Spinal cord (tissue), 10 donors: ENCODE measurements around the gene PIGK. TPM values are rescaled to one million over a fixed set of nuclear protein-coding genes. Genes with fewer than 3 reads are reported as not detected.

Experiments
- DNase-seq, 6 donors: peaks; one replicate each; pipeline versions ENCODE4 v3.0.0 to v3.0.0-alpha.2; 2013 to 2015; ENCODE audit warnings: low spot score in 6 of 6, low read depth in 4 of 6
- H3K27ac ChIP-seq: one replicate; pipeline ENCODE4 v1.5.1; 2013; ENCODE audit warnings: low read depth, low read length, control low read depth
- H3K27me3 ChIP-seq: one replicate; pipeline ENCODE4 v1.6.1; 2013; ENCODE audit warnings: low read length; ENCODE audit not compliant: control insufficient read depth, insufficient read depth
- H3K36me3 ChIP-seq: one replicate; pipeline ENCODE4 v1.6.1; 2013; ENCODE audit warnings: low read length; ENCODE audit not compliant: control insufficient read depth, insufficient read depth
- H3K4me1 ChIP-seq: one replicate; pipeline ENCODE4 v1.6.1; 2013; ENCODE audit warnings: low read length; ENCODE audit not compliant: control insufficient read depth, insufficient read depth
- H3K4me3 ChIP-seq: one replicate; pipeline ENCODE4 v1.5.1; 2013; ENCODE audit warnings: low read depth, low read length, control low read depth
- H3K9me3 ChIP-seq: one replicate; pipeline ENCODE4 v1.6.1; 2013; ENCODE audit warnings: low read length; ENCODE audit not compliant: control insufficient read depth, insufficient read depth
- WGBS: methylation state at CpG from one replicate; pipeline ENCODE4 v1.1.5; 2013; ENCODE audit warnings: missing lambda C conversion rate; ENCODE audit not compliant: insufficient coverage; 5-methylcytosine and 5-hydroxymethylcytosine counted together
- polyA plus RNA-seq, 2 donors: library from polyadenylated mRNA; unstranded; fragments of 120-200 nt; gene quantifications; one replicate each; pipeline ENCODE4 v1.2.1, GENCODE V29; 2013; ENCODE audit not compliant: insufficient read length in 2 of 2
- total RNA-seq, 2 donors: library from RNA; depleted of rRNA in 1 of 2; stranded (reverse); fragments of 120-200 nt in 1 of 2; fragments of >200 nt in 1 of 2; gene quantifications; one replicate each; pipeline versions ENCODE4 v1.2.3 to v1.2.4, GENCODE V29; 2013 to 2014
- donor health status: healthy.

Gene PIGK
- total and polyA plus RNA-seq, 4 donors, result 28.4 to 48.3 (median 39.3) TPM

DNA sequence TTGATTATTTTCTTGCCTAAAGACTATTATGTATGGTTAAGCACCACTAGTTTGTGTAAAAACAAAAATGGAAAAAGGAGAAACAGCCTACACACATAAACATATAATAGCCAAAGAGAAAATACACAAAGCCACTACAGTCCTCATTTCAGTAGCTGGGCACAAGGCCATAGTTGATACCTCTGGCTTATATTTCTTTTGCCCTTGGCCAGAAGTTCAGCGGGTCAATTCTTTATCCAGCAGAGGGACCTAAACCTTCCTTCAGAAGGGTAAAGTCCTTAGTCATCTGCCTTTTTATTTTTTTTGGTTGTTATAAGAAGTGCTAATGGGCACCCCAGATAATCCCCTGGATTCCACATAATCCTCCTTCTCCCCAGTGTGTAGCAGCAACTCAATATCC lies 134.1 kb downstream of the PIGK start:
- no peak for DNase-seq
- Histone ChIP-seq H3K27me3 (no peaks in the 10 kb centered on the region), H3K36me3 (no peaks in the 10 kb centered on the region), H3K4me1 (no peaks in the 10 kb centered on the region), H3K4me3 (no peak overlapping the region), H3K9me3 (no peaks in the 10 kb centered on the region), H3K27ac (no peak overlapping the region)
- no CpG with 5 or more reads among the region's 1 CpG for WGBS

DNA sequence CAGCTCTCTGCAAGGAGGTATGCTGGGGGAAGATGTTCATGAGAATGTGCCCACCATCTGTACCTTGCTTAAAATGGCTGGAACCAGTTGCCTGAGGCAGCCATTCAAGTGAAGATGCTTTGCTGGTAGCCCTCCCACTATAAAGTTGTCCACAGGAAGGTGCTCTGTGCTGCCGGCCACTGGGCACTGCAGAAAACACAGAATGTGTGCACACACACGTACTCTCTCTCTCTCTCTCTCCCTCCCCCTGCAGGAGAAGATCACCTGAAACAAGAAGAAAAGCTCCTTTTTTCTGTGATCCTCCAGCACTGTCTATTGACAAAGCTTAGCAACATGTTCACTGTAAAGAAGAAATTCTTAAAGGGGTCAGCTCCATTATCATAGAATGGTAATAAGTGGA lies 134.8 kb downstream of the PIGK start:
- Histone ChIP-seq H3K4me3 (no peak overlapping the region), H3K4me1 (no peaks in the 10 kb centered on the region), H3K9me3 (no peaks in the 10 kb centered on the region), H3K27ac (no peak overlapping the region), H3K36me3 (no peaks in the 10 kb centered on the region), H3K27me3 (no peaks in the 10 kb centered on the region)
- DNase-seq, result no peak
- WGBS, result 71% methylated on average over 2 of the region's 2 CpGs

DNA sequence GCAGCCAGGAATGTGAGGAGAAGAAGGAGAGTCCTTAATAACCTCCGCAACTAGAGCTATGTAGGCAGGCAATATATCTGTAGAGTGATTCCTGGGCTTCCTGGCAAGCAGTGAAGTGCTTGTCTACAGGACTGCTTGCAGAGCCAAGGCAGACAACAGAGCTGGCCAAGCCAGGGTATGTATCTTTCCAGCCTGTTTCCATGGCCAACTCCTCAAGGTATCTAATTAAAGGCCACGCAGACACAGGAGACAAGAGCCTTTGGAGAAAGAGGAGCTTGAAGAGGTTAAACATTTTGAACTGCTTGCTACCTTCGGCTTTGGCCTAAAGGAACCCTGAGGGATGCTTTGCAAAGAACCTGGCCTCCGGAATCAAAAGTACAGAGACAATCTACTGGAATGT lies 137.4 kb downstream of the PIGK start:
- H3K36me3 ChIP-seq, result no peaks in the 10 kb centered on the region
- H3K9me3 ChIP-seq, result no peaks in the 10 kb centered on the region
- WGBS, result 53% methylated on average over 3 of the region's 4 CpGs
- DNase-seq, result peak in 2 of 6 donors; percentile 37 to 45
- no peaks in the 10 kb centered on the region for H3K27me3 ChIP-seq
- no peak overlapping the region for H3K4me3 ChIP-seq
- no peaks in the 10 kb centered on the region for H3K4me1 ChIP-seq
- H3K27ac ChIP-seq, result no peak overlapping the region

DNA sequence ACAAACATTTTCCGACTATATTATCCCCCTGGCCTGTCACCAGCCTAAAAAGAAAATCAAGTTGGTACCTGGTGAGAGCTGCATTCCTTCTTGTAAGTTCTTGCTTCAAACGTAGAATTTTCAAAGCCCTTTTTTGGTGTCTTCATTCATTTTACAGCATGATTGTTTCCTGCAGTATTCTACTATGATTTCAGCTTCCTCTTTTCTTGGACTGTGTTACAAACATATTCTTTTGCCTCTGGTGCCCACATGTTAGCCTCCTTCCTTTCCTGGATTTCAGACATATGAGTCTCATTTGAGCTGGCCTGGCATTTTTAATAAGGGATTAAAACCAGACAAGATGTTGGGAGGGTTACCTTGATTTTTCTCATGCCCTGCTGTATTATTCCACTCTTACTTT lies 142.5 kb downstream of the PIGK start:
- no peaks in the 10 kb centered on the region for H3K36me3 ChIP-seq
- H3K9me3 ChIP-seq, result no peaks in the 10 kb centered on the region
- H3K4me3 ChIP-seq, result no peak overlapping the region
- 92% methylated on average over 2 of the region's 2 CpGs for WGBS
- H3K27me3 ChIP-seq, result no peaks in the 10 kb centered on the region
- H3K4me1 ChIP-seq, result no peaks in the 10 kb centered on the region
- no peak for DNase-seq
- H3K27ac ChIP-seq, result no peak overlapping the region

DNA sequence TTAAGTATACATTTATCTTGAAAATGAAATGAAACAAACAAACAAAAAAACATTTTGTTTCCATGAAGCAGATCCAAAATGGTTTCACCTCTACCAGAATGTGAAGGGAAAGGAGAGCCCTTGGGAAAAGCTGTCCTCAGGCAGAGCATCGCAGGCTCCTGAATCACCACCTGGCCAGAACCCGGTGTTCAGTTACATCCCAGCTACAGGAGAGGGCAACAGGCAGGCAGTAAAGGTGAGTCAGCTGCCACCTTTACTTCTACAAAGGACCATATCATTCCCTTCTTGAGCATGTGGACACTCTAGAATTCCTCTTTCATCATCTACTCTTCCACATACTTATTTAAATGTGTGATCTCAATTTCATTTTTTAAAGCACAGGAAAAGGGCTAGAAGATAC lies 151.2 kb downstream of the PIGK start:
- 100% methylated on average over 1 of the region's 2 CpGs for WGBS
- no peak for DNase-seq
- H3K9me3 ChIP-seq, result no peaks in the 10 kb centered on the region
- H3K4me1 ChIP-seq, result no peaks in the 10 kb centered on the region
- no peak overlapping the region for H3K4me3 ChIP-seq
- H3K36me3 ChIP-seq, result no peaks in the 10 kb centered on the region
- no peak overlapping the region for H3K27ac ChIP-seq
- no peaks in the 10 kb centered on the region for H3K27me3 ChIP-seq

DNA sequence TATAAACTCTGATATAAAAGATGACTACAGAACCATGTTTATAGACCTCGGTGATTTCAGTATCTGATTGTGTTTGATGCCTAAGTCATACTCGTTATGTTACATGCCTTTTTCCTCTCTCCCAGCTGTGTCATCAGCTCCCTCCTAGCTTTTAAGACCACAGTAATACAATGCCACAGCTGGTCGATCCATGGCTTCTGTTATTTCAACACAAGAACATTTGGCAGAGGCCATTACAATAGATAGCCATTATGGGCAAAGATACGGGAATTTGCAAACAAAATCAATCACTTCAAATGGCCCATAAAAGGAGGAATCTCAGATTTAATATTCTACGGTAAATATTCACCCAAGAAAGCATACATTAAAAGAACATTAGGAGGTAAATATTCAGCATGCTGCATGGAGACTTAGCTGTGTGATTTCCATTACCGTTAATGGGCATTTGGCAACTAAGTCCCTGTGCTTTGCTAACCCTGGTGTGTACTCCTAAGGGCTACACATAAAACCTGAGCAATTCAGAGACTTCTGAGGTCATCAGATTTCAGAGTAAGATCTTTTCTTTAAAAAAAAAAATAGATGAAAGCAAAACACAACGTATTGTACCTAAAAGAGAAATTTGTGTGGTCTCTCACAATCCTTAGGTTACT lies 153.4 kb downstream of the PIGK start:
- WGBS, result 60% methylated on average over 1 of the region's 7 CpGs
- DNase-seq, result peak in 1 of 6 donors; percentile 88
- Histone ChIP-seq H3K4me1 (no peaks in the 10 kb centered on the region), H3K36me3 (no peaks in the 10 kb centered on the region), H3K27ac (no peak overlapping the region), H3K4me3 (no peak overlapping the region), H3K9me3 (no peaks in the 10 kb centered on the region), H3K27me3 (no peaks in the 10 kb centered on the region)

DNA sequence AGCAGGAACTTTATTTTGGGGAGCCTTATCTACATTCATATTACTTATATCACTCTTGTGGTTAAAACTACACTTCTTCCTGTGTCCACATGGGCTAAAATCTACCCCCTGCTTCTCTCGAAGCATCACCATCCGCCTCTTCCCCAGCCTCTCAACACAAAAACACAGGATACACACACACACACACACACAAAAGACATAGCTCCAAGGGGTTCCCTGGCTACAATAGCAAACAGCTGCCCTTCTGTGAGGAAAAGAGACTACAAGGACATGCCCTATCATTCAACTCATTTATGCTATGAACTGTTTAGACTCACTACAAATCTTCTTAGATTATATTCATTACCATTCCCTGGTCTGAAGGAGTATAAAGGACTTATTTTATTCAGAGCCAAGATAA lies 155.0 kb downstream of the PIGK start:
- H3K36me3 ChIP-seq, result no peaks in the 10 kb centered on the region
- DNase-seq, result no peak
- H3K4me1 ChIP-seq, result no peaks in the 10 kb centered on the region
- WGBS, result 52% methylated on average over 2 of the region's 2 CpGs
- H3K9me3 ChIP-seq, result no peaks in the 10 kb centered on the region
- no peak overlapping the region for H3K27ac ChIP-seq
- no peaks in the 10 kb centered on the region for H3K27me3 ChIP-seq
- no peak overlapping the region for H3K4me3 ChIP-seq

DNA sequence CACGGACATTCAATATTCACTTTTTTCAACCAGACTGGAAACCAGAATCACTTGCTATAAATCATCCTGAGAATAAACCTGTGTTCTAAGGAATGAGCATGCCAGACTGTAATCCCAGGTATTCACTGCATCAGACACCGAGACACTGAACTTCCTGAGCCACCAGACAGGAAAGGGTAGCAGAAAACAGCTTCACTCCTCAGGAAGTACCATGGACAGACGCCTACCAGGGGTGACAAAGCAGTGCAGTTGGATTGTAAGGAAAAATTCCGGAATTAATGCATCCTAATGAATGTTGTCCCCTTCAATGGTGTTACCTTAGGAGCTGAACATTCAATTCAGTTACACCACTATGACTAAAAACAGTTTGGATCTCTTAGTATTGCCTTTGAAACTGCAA lies 156.1 kb downstream of the PIGK start:
- Histone ChIP-seq H3K9me3 (no peaks in the 10 kb centered on the region), H3K4me3 (no peak overlapping the region), H3K27ac (no peak overlapping the region), H3K4me1 (no peaks in the 10 kb centered on the region), H3K27me3 (no peaks in the 10 kb centered on the region), H3K36me3 (no peaks in the 10 kb centered on the region)
- no peak for DNase-seq
- 92% methylated on average over 2 of the region's 4 CpGs for WGBS

DNA sequence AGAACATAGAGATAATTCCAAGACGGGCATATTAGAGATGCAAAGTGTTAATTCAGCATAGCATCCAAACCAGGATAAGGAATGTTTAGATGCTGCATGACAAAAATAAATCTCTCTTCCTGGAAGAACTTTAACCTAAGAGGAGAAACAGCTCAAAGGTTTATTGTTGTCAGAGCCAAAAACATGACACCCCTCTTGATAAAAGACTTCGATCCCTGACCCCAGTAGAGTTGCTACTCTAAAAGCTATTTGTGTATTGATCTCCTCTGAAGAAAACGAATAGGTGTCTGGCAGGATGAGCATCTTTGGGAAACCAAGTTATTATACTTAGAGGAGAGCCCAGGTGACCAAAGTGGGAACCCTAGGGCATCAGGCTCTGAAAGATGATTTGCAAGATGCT lies 158.1 kb downstream of the PIGK start:
- Histone ChIP-seq H3K9me3 (no peaks in the 10 kb centered on the region), H3K36me3 (no peaks in the 10 kb centered on the region), H3K27me3 (no peaks in the 10 kb centered on the region), H3K27ac (no peak overlapping the region), H3K4me1 (no peaks in the 10 kb centered on the region), H3K4me3 (no peak overlapping the region)
- DNase-seq, result peak in 2 of 6 donors; percentile 57 to 61
- 43% methylated on average over 1 of the region's 3 CpGs for WGBS

DNA sequence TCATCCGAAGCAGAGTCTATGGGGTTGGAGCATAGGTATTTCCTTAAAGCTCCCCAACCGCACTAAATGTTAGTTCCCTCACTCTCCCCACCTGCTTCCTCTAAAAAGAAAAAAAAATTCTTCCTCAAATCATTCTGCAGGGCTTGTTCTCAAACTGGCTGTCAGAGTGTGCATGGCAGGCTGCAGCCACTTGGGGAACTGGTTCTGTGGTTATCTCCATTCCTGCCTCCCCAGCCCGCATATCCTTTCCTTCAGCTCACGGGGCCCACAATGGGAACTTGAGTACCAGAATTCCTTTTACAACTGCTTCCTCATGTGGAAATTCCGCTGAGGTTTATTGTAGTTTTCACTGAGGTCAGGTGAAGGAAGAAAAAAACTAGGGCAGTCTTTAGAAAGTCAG lies 159.2 kb downstream of the PIGK start:
- Histone ChIP-seq H3K4me1 (no peaks in the 10 kb centered on the region), H3K27ac (no peak overlapping the region), H3K9me3 (no peaks in the 10 kb centered on the region), H3K27me3 (no peaks in the 10 kb centered on the region), H3K36me3 (no peaks in the 10 kb centered on the region), H3K4me3 (no peak overlapping the region)
- no peak for DNase-seq
- WGBS, result 67% methylated on average over 1 of the region's 5 CpGs
